ENCODE measurements around the gene LUM.

DNA sequence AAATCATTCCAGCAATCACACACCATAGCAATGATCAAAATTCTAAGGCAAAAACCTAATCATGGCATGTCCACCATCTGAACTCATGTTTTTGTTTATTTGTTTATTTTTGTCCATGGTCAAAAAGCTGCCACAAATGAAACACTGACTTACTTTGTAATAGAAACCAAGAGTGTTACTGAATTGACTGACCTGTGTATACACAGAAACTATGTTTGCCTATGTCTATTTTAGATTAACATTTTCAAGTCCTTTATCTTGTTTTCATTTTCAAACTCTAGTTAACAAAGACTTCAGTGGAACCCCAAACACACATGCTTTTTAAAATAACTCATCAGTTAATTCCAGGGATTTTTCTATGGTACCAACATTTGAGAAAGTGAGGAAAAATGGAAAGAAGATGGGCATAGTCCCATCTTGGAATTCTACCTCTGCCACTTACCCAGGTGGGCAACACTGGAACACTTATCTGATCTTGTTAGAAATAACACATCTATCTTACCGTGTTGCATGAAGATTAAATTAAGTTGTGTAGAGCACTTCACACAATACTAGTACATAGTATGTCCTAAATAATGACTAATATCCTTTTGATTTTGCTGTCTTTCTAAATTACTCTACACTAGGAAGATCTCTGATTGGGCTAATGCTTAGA lies 6.4 kb downstream of the LUM start:
- TF ChIP-seq, protein P1, sequence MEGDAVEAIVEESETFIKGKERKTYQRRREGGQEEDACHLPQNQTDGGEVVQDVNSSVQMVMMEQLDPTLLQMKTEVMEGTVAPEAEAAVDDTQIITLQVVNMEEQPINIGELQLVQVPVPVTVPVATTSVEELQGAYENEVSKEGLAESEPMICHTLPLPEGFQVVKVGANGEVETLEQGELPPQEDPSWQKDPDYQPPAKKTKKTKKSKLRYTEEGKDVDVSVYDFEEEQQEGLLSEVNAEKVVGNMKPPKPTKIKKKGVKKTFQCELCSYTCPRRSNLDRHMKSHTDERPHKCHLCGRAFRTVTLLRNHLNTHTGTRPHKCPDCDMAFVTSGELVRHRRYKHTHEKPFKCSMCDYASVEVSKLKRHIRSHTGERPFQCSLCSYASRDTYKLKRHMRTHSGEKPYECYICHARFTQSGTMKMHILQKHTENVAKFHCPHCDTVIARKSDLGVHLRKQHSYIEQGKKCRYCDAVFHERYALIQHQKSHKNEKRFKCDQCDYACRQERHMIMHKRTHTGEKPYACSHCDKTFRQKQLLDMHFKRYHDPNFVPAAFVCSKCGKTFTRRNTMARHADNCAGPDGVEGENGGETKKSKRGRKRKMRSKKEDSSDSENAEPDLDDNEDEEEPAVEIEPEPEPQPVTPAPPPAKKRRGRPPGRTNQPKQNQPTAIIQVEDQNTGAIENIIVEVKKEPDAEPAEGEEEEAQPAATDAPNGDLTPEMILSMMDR (IDR thresholded peaks at IDR 0.05): no peak
- TF ChIP-seq POLR2A (IDR thresholded peaks at IDR 0.05) (no peak), POLR2AphosphoS5 (IDR thresholded peaks at IDR 0.05) (no peak)
